Non-pigmented ciliary epithelial cell (primary cell): Measurements from ENCODE around the gene LILRB2.
"Not testable (repeated sequence)": the region's sequence is repeated elsewhere in the genome, so short reads cannot be mapped to it uniquely, and the experiment has no call there.

ENCODE experiments used
- DNase-seq: peaks from one replicate; pipeline ENCODE4 v3.0.0-alpha.2; 2010; ENCODE audit warnings: low read depth

The LILRB2 gene

DNA sequence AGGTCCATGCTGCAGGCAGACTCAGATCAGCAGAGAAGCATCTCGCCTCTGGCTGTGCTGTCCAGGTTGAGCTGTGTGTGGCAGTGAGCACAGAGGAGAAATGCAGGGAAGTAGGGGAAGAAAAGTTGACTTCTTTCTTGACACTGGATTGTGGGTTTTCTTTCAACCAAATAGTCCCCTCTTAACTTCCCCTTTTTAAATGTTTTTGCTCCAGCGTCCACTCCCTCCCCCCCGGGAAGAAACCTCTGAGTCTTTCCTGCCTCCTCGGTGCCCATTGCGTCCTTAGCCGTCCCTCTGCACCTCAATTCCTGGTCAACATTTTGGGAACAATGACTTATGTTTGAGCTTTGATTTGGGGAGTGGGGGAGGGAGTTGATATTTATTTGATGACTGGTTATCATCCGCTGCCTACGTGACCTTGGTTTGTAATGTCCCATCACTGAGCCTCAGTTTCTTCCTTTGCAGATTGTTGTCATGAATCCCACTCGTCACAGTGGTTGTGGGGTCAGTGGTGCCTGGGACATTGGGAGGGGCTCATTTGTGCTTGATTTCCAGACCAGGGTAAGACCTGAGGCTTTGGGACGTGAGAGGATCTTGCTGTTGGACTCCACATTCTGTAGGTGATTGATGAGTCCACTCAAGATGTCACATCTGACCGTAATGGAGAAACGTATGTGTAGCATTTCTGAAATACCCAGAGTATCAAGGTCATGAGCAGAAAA is at the start of gene LILRB2:
LILRB2 (minus strand) TSS at position 104 of the 722 bp plus-strand sequence. CDS start 614 bp downstream, outside the sequence.
- DNase-seq, result no peak

DNA sequence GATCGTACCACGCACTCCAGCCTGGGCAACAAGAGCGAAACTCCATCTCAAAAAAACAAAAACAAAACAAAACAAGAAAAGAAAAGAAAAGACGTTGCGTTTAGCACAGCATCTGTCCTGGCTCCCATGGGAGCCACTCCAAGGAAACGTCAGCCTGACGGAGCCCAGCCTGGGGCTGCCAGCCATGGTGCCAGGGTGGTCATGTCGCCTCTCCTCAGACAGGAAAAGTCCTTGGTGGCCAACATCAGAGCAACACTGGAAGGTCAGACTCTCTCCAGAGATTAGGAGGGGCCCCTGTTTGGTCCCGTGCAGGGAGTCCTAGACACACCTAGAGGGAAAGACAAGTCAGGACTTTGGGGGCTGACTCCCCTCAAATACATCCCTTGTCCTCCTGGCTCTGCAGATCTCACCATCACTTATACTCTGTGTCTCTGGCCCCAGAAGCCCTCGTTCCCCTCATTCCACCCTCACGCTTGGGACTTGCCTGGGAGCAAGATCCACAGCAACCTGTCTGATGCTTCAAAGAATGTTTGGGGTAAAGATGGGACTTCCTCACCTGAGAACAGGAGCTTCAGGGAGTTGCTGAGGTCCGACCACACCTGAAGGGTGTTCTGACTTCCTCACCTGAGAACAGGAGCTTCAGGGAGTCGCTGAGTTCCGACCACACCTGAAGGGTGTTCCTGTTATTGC is 48.7 kb upstream of the LILRB2 start:
- no peak for DNase-seq

- not testable (repeated sequence) for DNase-seq
Observed at GRCh38 chr19:54328781-54329180, 47.9 kb upstream of the LILRB2 start.

DNA sequence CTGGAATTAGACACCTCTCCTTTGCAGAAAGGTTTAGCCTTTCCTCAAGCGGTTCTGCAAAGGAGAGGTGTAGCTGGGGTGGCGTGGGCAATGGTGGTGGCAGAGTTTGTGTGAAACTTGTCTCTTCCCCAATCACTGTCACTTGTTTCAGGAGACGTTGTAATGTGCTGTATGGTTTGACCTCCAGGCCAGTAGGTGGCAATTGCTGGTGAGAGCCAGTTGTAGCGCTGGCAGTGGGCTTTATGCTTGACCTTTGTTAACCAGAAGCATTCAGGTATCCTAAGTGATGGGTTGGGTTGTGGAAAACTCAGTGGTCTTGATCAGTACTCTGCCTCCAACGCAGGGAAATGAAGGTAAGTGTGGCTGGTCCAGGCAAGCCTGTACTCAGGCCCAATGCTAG is 44.7 kb upstream of the LILRB2 start:
- DNase-seq, result no peak

GRCh38 chr19:54325194-54325621 is 44.3 kb upstream of the LILRB2 start:
- no peak for DNase-seq

- DNase-seq, result no peak
Observed at GRCh38 chr19:54324071-54324470, 43.2 kb upstream of the LILRB2 start.

DNA sequence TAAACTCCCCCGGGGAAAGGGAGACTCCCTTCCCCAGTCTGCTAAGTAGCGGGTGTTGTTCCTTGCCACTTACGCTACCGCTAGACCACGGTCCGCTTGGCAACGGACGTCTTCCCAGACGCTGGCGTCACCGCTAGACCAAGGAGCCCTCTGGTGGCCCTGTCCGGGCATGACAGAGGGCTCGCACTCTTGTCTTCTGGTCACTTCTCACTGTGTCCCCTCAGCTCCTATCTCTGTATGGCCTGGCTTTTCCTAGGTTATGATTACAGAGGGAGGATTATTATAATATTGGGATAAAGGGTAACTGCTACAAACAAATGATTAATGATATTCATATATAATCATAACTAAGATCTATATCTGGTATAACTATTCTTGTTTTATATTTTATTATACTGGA is 42.0 kb upstream of the LILRB2 start:
- not testable (repeated sequence) for DNase-seq

GRCh38 chr19:54322295-54322694 is 41.4 kb upstream of the LILRB2 start:
- DNase-seq, result not testable (repeated sequence)

DNA sequence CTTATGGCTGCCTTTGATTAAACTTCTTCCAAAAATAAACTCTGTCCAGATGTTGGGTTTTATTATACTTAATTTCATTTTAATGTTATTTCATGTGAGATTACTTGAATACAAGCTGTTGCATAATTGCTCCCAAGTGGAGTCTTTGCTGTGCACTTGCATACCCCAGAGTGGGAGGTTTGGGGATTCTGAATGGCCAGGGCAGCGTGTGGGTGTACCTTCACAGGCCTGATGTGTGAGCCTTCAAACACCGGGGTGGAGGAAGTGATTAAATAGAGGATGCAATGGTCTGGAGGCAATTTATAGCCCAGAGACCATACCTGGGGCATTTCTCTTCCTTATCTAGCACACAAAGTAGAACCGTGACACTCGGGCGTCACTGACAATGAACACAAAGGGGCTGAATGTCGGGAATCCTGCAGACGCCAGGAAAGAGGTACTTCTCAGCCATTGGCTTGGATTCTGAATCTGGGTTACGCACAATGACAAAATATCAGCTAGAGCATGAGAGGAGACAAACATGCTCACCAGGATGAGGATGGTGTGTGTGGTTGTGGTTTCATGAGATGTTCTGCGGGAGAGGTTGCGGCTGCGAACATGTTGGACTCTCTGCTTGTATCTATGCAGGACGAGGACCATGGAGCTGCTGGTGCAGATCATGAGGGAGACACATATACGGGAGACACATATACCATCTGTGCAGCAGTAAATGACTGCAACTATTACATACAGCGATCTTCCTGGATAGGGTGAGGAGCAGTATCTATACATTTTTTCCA is 39.2 kb upstream of the LILRB2 start:
- no peak for DNase-seq

GRCh38 chr19:54319049-54319448 is 38.1 kb upstream of the LILRB2 start:
- no peak for DNase-seq

- no peak for DNase-seq
Observed at GRCh38 chr19:54317965-54318240, 37.0 kb upstream of the LILRB2 start.

- no peak for DNase-seq
Observed at GRCh38 chr19:54317108-54317964, 36.4 kb upstream of the LILRB2 start.

DNA sequence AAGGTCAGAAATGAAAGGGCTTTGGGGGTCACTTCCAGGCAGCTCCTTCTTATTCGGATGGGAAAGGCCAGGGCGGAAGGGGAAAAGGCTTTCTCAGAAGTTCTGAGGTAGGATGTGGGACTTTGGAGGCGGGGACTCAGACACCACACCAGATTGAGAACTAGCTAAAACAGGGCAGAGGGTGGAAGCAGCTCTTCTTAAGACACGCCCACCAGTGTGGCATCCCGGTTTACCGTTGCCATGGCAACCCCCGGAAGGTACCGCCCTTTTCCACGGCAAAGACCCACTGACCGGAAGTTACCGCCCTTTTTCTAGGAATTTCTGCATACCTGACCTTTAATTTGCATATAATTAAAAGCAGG is 35.8 kb upstream of the LILRB2 start:
- DNase-seq, result no peak

- DNase-seq, result no peak
Observed at GRCh38 chr19:54315956-54316355, 35.0 kb upstream of the LILRB2 start.

DNA sequence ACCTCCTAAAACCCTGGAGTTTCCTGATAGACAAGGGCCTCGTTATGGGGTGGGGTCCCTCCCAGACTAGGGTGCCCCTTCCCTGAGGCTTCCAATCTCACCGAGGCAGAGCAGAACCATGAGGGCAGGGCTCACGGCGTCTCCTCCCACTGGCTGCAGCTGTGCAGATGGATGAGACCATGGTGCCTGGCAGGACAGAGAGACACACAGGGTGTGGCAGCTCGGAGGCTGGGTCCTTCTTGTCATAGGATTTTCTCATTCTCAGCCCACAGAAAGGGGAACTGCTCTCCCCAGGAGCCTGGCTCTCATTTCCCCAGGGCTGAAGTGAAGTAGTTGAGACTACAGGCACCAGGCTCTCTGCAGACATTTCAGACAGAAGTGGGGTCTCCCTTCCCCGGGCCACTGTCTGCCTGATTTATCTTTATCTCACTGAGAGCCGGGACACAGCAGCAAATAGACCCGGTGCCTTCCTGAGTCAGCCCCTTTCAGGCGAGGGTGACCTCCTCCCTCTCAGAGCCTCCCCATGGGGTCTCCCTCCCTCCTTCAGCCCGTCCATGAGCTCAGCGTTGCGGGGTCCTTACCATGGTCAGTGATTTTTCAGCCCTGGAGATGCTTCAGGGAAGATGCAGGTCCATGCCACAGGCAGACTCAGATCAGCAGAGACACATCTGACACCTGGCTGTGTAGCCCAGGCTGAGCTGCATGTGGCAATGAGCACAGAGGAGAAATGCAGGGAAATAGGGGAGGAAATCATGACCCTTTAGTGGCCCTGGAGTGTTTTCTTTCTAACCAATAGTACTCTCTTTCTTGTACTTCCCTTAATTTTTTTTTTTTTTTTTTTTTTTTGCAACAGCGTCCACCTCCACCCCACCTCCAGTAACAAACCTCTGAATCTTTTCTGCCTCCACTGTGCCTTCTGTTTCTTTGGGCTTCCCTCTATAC is 31.8 kb upstream of the LILRB2 start, which contains the start of gene LILRA5:
LILRA5 (minus strand) TSS at position 731 of the 942 bp plus-strand sequence; CDS start at position 584, 147 bp downstream.
- DNase-seq, result no peak

GRCh38 chr19:54312011-54312410 is 31.1 kb upstream of the LILRB2 start:
- DNase-seq, result no peak

GRCh38 chr19:54311486-54311885 is 30.6 kb upstream of the LILRB2 start:
- no peak for DNase-seq

DNA sequence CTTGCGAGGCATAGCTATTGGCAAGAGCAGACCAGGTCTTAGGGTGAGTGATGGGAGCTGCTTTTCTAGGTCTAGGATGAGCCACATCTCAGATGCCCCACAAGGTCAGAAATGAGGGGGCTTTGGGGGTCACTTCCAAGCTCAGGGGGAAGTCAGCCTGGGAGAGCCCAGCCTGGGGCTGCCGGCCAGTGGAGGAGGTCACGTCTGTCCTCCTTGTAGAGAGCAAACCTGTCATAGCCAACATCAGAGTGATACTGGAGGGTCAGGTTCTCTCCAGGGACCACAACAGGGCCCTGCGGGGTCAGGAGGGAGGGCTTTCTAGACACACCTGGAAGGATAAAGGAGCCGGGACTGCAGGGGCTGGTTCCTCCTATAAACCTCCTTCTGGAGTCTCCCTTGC is 29.6 kb upstream of the LILRB2 start:
- no peak for DNase-seq

DNA sequence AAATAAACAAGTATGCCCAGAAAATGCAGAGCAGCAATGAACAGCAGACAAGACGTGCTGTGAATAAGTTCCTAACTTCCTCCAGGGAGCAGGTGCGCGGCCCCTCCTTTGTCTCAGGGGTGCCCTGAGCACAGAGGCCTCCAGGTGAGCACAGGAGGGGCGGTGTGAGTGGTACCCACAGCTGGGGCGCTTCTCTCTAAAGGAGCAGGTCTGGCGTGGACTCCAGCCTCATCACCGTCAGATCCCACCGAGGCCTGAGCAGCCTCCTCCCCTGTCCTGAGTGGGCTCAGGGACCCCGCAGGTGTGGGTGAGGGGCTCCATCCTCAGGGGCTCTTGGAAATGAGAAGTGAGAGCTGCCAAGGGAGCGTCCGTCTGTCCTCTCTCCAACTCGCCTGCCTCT is 28.9 kb upstream of the LILRB2 start:
- no peak for DNase-seq

- DNase-seq, result no peak
Observed at GRCh38 chr19:54307389-54308020, 26.6 kb upstream of the LILRB2 start.
